ENCODE measurements around the gene SCUBE1. TPM values are rescaled to one million over a fixed set of nuclear protein-coding genes. Genes with fewer than 3 reads are reported as not detected.

Gene SCUBE1
- total RNA-seq, 2 experiments from 2014 or later = not detected

DNA sequence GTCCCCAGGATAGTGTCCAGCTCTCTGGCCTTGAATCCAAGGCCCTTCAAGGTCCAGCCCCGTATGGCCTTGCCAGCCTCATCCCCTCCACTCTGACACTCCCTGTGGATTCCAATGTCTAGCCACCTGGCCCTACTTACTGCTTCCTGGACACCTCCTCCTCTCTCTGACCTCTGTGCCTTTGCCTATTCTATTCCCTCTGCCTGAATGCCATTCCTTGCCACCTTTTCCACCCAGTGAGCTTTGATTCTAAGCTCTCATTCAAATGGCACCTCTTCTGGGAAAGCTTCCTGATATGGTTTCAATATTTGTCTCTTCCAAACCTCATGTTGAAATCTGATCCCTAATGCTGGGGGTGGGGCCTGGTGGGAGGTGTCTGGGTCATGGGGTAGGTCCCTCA, 124.4 kb downstream of the SCUBE1 start:
- Histone ChIP-seq H2AFZ (ENCODE audit: low read length) (no peak overlapping the region), H3K36me3 (ENCODE audit: insufficient read depth, low read length) (no peaks in the 10 kb centered on the region), H3K9me2 (ENCODE audit: insufficient read depth, low read length) (no peaks in the 10 kb centered on the region), H3K4me2 (ENCODE audit: low read length) (no peak overlapping the region), H3K27ac (ENCODE audit: low read depth, low read length, poor library complexity, severe bottlenecking) (no peak overlapping the region), H3K79me2 (ENCODE audit: insufficient read depth, low read depth, low read length) (no peaks in the 10 kb centered on the region), H4K20me1 (ENCODE audit: insufficient read depth, low read length) (no peaks in the 10 kb centered on the region), H3K4me1 (ENCODE audit: insufficient read depth, low read length, poor library complexity, severe bottlenecking) (no peaks in the 10 kb centered on the region), H3K4me3 (ENCODE audit: low read depth, low read length, poor library complexity, severe bottlenecking) (no peak overlapping the region), H3K9me3 (ENCODE audit: low read length) (no peaks in the 10 kb centered on the region)
- BruUV-seq (replicated peaks) = no TSS peak
- POLR2A ChIA-PET = no interaction called here
- no peak for DNase-seq (ENCODE audit: low spot score)
- intact Hi-C loops (cut with micrococcal nuclease; ENCODE audit: unreplicated experiment) = no loop called here
- CTCF ChIA-PET (ENCODE audit: unreplicated experiment) = no interaction called here
- TF ChIP-seq EZH2phosphoT487 (IDR thresholded peaks at IDR 0.05; ENCODE audit: borderline replicate concordance, low read depth, low read length) = no peak
- TF ChIP-seq, protein P1, sequence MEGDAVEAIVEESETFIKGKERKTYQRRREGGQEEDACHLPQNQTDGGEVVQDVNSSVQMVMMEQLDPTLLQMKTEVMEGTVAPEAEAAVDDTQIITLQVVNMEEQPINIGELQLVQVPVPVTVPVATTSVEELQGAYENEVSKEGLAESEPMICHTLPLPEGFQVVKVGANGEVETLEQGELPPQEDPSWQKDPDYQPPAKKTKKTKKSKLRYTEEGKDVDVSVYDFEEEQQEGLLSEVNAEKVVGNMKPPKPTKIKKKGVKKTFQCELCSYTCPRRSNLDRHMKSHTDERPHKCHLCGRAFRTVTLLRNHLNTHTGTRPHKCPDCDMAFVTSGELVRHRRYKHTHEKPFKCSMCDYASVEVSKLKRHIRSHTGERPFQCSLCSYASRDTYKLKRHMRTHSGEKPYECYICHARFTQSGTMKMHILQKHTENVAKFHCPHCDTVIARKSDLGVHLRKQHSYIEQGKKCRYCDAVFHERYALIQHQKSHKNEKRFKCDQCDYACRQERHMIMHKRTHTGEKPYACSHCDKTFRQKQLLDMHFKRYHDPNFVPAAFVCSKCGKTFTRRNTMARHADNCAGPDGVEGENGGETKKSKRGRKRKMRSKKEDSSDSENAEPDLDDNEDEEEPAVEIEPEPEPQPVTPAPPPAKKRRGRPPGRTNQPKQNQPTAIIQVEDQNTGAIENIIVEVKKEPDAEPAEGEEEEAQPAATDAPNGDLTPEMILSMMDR (conservative IDR thresholded peaks at IDR 0.05; ENCODE audit: low read length) = no peak

DNA sequence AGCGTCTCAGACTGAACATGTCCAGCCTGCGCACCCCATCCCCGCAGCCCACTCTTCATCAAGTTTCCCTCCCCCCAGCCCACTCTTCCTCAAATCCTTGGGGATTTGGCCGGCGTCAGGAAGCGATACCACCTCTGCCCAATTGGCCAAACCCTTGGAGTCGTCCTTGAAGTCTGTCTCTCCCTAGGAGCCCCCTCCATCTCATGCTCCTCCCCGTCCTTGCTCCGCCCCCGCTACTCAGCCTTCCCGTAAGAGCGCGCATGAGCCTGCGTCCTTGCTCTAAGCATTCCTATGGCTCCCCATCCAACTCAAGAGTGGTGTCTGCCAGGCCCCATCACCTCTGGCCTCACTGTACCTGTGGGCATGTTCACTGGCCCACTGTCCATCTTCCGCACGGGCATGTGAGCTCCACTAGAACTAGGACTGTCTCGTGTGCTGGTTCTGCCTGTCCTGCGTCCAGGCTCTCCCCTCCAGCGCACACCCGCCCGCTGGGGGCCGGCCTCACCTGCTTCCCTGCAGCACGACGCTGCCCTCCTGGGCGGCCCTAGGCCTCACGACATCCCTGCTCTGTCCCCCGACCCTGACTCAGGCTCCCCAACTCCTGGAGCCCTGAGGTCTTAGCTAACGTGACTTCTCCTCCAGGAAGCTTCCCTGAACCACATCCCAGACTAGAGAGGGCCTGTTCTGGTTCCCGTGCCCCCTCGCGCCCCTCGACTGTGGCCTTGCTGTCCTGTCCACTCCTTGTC, 125.7 kb downstream of the SCUBE1 start:
- no peak overlapping the region for H2AFZ ChIP-seq (ENCODE audit: low read length)
- POLR2A ChIA-PET = interaction anchor here (1.4 kb wide), 1 partner anchor 30 kb away, joined by 5 read pairs; no protein-coding TSS in a partner anchor
- no peak for TF ChIP-seq EZH2phosphoT487 (IDR thresholded peaks at IDR 0.05; ENCODE audit: borderline replicate concordance, low read depth, low read length)
- TF ChIP-seq, protein P1 (conservative IDR thresholded peaks at IDR 0.05; ENCODE audit: low read length) = no peak
- H3K4me2 ChIP-seq (ENCODE audit: low read length) = no peak overlapping the region
- no TSS peak for BruUV-seq (replicated peaks)
- CTCF ChIA-PET (ENCODE audit: unreplicated experiment) = no interaction called here
- H4K20me1 ChIP-seq (ENCODE audit: insufficient read depth, low read length) = no peaks in the 10 kb centered on the region
- no peak for DNase-seq (ENCODE audit: low spot score)
- H3K79me2 ChIP-seq (ENCODE audit: insufficient read depth, low read depth, low read length) = no peaks in the 10 kb centered on the region
- intact Hi-C loops (cut with micrococcal nuclease; ENCODE audit: unreplicated experiment) = no loop called here
- H3K27ac ChIP-seq (ENCODE audit: low read depth, low read length, poor library complexity, severe bottlenecking) = no peak overlapping the region
- H3K4me3 ChIP-seq (ENCODE audit: low read depth, low read length, poor library complexity, severe bottlenecking) = no peak overlapping the region
- no peaks in the 10 kb centered on the region for H3K9me3 ChIP-seq (ENCODE audit: low read length)
- H3K36me3 ChIP-seq (ENCODE audit: insufficient read depth, low read length) = no peaks in the 10 kb centered on the region
- H3K9me2 ChIP-seq (ENCODE audit: insufficient read depth, low read length) = no peaks in the 10 kb centered on the region
- H3K4me1 ChIP-seq (ENCODE audit: insufficient read depth, low read length, poor library complexity, severe bottlenecking) = no peaks in the 10 kb centered on the region

DNA sequence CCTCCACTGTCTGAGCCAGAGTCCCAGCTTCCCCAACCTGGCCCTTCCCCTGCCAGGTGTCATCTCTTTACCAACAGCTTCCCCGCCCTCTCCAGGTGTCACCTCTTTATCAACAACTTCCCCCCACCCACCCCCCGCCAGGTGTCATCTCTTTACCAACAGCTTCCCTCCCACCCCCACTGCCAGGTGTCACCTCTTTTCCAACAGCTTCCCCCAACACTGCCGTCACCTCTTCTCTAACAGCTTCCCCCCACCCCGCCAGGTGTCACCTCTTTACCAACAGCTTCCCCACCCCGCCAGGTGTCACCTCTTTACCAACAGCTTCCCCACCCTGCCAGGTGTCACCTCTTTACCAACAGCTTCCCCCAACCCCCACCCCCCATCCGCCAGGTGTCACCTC, 126.4 kb downstream of the SCUBE1 start:
- H3K4me2 ChIP-seq (ENCODE audit: low read length) = no peak overlapping the region
- CTCF ChIA-PET (ENCODE audit: unreplicated experiment) = no interaction called here
- H4K20me1 ChIP-seq (ENCODE audit: insufficient read depth, low read length) = no peaks in the 10 kb centered on the region
- no peaks in the 10 kb centered on the region for H3K79me2 ChIP-seq (ENCODE audit: insufficient read depth, low read depth, low read length)
- POLR2A ChIA-PET = interaction anchor here (0.7 to 1.4 kb wide), 2 partner anchors 29 to 257 kb away, joined by 4 to 5 read pairs; no protein-coding TSS in a partner anchor
- TF ChIP-seq EZH2phosphoT487 (IDR thresholded peaks at IDR 0.05; ENCODE audit: borderline replicate concordance, low read depth, low read length) = no peak
- H3K9me3 ChIP-seq (ENCODE audit: low read length) = no peaks in the 10 kb centered on the region
- intact Hi-C loops (cut with micrococcal nuclease; ENCODE audit: unreplicated experiment) = no loop called here
- peak; percentile 25 for DNase-seq (ENCODE audit: low spot score)
- H2AFZ ChIP-seq (ENCODE audit: low read length) = no peak overlapping the region
- no peaks in the 10 kb centered on the region for H3K36me3 ChIP-seq (ENCODE audit: insufficient read depth, low read length)
- H3K9me2 ChIP-seq (ENCODE audit: insufficient read depth, low read length) = no peaks in the 10 kb centered on the region
- H3K4me3 ChIP-seq (ENCODE audit: low read depth, low read length, poor library complexity, severe bottlenecking) = no peak overlapping the region
- H3K4me1 ChIP-seq (ENCODE audit: insufficient read depth, low read length, poor library complexity, severe bottlenecking) = no peaks in the 10 kb centered on the region
- no peak overlapping the region for H3K27ac ChIP-seq (ENCODE audit: low read depth, low read length, poor library complexity, severe bottlenecking)
- BruUV-seq (replicated peaks) = no TSS peak
